PC-9 (cell line): Measurements from ENCODE around the gene MOB3A.

ENCODE experiments used
- CTCF ChIP-seq: fragments of 200-600 bp; sonication (generic); conservative IDR thresholded peaks from 2 replicates; pipeline ENCODE4 v1.6.1; 2017; ENCODE audit warnings: mixed run types, antibody characterized with exemption, mild to moderate bottlenecking, moderate library complexity
- EZH2 ChIP-seq: fragments of 200-600 bp; sonication (generic); IDR thresholded peaks from 2 replicates; pipeline ENCODE4 v1.8.0; 2017; ENCODE audit warnings: antibody characterized with exemption, low read depth

- TF ChIP-seq CTCF = no peak
- TF ChIP-seq EZH2 = no peak
These were observed 54.2 kb downstream of the MOB3A start for GRCh38 chr19:2041683-2042484.
